Stimulated activated CD4-positive, alpha-beta T cell treated with anti-CD3 and anti-CD28 coated beads, Interleukin-1b, Interleukin-23, amount 100 ng/mL, for 24 hours (primary cell): ENCODE results near the gene OR6J1.
"Not testable (repeated sequence)": the region's sequence is repeated elsewhere in the genome, so short reads cannot be mapped to it uniquely, and the experiment has no call there.

Experiments
- DNase-seq, 4 experiments: peaks; one replicate each; pipeline ENCODE4 v3.0.0-alpha.2; 2020; ENCODE audit warnings: low read depth in 4 of 4, low spot score in 1 of 4

The OR6J1 gene

GRCh38 chr14:22651586-22651985, 7.4 kb upstream of the OR6J1 start:
- DNase-seq, result no peak

GRCh38 chr14:22650960-22651521, 6.9 kb upstream of the OR6J1 start:
- DNase-seq, result no peak

GRCh38 chr14:22650046-22650739, 6.0 kb upstream of the OR6J1 start:
- DNase-seq, result no peak

GRCh38 chr14:22648506-22648905, 4.4 kb upstream of the OR6J1 start:
- DNase-seq, result no peak

GRCh38 chr14:22646570-22647254, 2.6 kb upstream of the OR6J1 start:
- no peak for DNase-seq

GRCh38 chr14:22641846-22642245, 2.3 kb downstream of the OR6J1 start:
- DNase-seq, result no peak

GRCh38 chr14:22640192-22640591, 4.0 kb downstream of the OR6J1 start:
- no peak for DNase-seq

GRCh38 chr14:22635980-22636379, 8.2 kb downstream of the OR6J1 start:
- not testable (repeated sequence) for DNase-seq

GRCh38 chr14:22634233-22634900, 9.8 kb downstream of the OR6J1 start:
- no peak for DNase-seq

GRCh38 chr14:22630486-22630885, 13.7 kb downstream of the OR6J1 start:
- DNase-seq, result no peak

- no peak for DNase-seq
Measured at GRCh38 chr14:22630066-22630465, 14.1 kb downstream of the OR6J1 start.

GRCh38 chr14:22629361-22629760, 14.8 kb downstream of the OR6J1 start:
- no peak for DNase-seq

- DNase-seq, result no peak
Measured at GRCh38 chr14:22627506-22628263, 16.5 kb downstream of the OR6J1 start.

- no peak for DNase-seq
Measured at GRCh38 chr14:22626590-22626989, 17.6 kb downstream of the OR6J1 start.

GRCh38 chr14:22623047-22623446, 21.1 kb downstream of the OR6J1 start:
- no peak for DNase-seq

GRCh38 chr14:22622255-22622654, 21.9 kb downstream of the OR6J1 start:
- no peak for DNase-seq

GRCh38 chr14:22615765-22616164, 28.4 kb downstream of the OR6J1 start:
- DNase-seq, result not testable (repeated sequence)

- DNase-seq, result no peak
Measured at GRCh38 chr14:22614240-22614799, 29.8 kb downstream of the OR6J1 start.

- DNase-seq, result no peak
Measured at GRCh38 chr14:22613736-22614239, 30.4 kb downstream of the OR6J1 start.

GRCh38 chr14:22613106-22613695, 31.0 kb downstream of the OR6J1 start:
- DNase-seq, result no peak
